ENCODE results near the gene C1GALT1C1L.
"Not testable (repeated sequence)": the region's sequence is repeated elsewhere in the genome, so short reads cannot be mapped to it uniquely, and the experiment has no call there.

Gene C1GALT1C1L

DNA sequence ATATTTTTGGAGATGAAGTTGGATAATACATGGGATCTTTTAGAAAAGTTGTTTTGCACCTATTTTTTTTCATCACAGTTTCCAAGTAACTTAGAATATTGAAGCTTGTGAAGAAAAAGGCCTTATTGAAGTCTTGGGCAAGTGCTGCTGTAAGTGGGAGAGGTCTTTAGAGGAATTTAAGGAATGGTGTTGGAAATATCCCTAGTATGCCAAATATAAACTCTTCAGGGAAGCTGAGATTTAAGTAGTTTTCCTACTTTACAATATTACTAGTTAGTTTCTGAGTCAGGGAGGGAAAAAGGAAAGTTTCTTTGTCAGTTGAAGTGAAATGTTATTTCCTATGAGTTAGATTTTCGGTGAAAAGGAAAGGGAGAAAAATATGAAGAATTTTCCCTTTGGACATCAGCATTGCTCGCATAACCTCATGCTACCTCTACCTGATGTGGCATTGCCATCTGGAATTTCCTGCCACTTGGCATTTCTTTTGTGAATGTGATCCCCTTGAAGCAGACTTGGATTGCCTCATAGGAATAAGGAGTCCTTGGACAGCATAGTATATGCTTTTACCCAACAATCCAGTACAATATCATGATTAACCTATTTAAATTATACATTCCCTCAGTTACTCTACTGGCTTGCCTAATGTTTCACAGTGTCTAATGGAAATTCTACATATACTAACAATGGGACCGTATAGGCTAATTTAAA, 27.1 kb downstream of the C1GALT1C1L start:
- no peak for TF ChIP-seq CTCF (IDR thresholded peaks at IDR 0.05; ENCODE audit: borderline replicate concordance, insufficient read depth, low read depth, low read length)
- no peak overlapping the region for H3K4me3 ChIP-seq (ENCODE audit: low read depth, low read length)

GRCh38 chr2:43643680-43644079, 32.5 kb downstream of the C1GALT1C1L start:
- no peak for TF ChIP-seq CTCF (IDR thresholded peaks at IDR 0.05; ENCODE audit: borderline replicate concordance, insufficient read depth, low read depth, low read length)
- no peak overlapping the region for H3K4me3 ChIP-seq (ENCODE audit: low read depth, low read length)

DNA sequence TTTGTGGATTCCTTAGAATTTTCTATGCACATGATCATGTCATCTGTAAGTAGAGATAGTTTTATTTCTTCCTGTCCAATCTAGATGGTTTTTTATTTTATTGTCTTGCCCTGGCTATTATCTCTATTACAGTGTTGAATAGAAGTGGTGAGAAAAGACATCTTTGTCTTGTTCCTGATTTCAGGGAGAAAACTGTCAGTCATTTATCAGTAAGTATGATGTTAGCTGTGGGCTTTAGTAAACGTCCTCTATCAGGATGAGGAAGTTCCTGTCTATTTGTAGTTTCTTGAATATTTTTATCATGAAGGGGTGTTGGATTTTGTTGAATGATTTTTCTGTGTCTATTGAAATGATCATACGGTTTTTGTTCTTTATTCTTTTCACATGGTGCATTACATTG, 33.9 kb downstream of the C1GALT1C1L start:
- TF ChIP-seq CTCF (IDR thresholded peaks at IDR 0.05; ENCODE audit: borderline replicate concordance, insufficient read depth, low read depth, low read length), result no peak
- H3K4me3 ChIP-seq (ENCODE audit: low read depth, low read length), result no peak overlapping the region

- no peak for TF ChIP-seq CTCF (IDR thresholded peaks at IDR 0.05; ENCODE audit: borderline replicate concordance, insufficient read depth, low read depth, low read length)
- H3K4me3 ChIP-seq (ENCODE audit: low read depth, low read length), result peak within 1 kb of the TSS; percentile 29
Observed at GRCh38 chr2:43637030-43637803, 39.0 kb downstream of the C1GALT1C1L start, which contains the start of gene PLEKHH2. TSS of gene PLEKHH2 (plus strand) at chr2:43637260. CDS start at chr2:43644674, 7,414 bp downstream.

- H3K4me3 ChIP-seq (ENCODE audit: low read depth, low read length), result no peak overlapping the region
- no peak for TF ChIP-seq CTCF (IDR thresholded peaks at IDR 0.05; ENCODE audit: borderline replicate concordance, insufficient read depth, low read depth, low read length)
Observed at GRCh38 chr2:43636621-43637020, 39.6 kb downstream of the C1GALT1C1L start.

DNA sequence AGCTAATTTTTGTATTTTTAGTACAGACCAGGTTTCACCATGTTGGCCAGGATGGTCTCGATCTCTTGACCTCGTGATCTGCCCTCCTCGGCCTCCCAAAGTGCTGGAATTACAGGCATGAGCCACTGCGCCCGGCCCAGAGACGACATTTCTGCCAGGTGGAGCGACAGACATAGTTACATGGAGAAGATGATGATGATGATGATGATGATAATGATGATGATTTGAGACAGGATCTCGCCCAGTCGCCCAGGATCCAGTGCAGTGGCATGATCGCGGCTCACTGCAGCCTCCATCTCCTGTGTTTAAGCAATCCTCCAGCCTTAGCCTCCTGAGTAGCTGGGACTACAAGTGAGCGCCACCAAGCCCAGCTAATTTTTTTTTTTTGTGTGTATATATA, 40.1 kb downstream of the C1GALT1C1L start:
- not testable (repeated sequence) for H3K4me3 ChIP-seq (ENCODE audit: low read depth, low read length)

DNA sequence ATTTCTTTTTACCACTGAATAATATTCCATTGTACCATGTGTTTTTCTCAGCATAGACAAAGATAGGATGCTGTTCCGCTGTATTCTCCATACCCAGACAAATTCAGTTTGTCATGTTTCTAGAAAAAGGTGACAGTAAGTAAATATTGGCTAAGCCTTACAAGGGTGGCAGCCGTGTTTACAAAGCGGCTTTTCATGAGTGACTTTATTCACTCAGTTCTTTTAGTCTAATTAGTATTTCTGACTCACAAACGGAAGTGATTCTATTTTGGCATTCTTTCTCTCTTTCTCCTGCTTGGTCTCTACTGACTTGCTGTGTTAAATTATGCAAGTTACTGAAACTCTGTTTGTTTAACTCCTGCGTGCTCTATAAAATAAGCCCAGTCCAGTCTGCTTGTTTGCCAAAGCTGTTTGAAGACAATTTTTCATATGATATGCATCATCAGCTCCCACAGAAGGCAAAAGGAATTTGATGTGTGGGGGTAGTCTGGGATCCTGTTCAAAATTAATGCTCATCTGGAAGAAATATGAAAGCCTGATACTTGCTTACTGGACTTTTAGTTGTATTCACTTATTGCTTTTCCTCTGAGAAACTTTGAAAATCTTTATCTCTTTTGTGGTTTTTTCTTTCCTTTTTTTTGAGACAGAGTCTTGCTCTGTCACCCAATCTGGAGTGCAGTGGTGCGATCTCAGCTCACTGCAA, 41.5 kb downstream of the C1GALT1C1L start:
- no peak for TF ChIP-seq CTCF (IDR thresholded peaks at IDR 0.05; ENCODE audit: borderline replicate concordance, insufficient read depth, low read depth, low read length)
- no peak overlapping the region for H3K4me3 ChIP-seq (ENCODE audit: low read depth, low read length)

Data from GM12875 (cell line).